ENCODE measurements around the gene MCHR2.

DNA sequence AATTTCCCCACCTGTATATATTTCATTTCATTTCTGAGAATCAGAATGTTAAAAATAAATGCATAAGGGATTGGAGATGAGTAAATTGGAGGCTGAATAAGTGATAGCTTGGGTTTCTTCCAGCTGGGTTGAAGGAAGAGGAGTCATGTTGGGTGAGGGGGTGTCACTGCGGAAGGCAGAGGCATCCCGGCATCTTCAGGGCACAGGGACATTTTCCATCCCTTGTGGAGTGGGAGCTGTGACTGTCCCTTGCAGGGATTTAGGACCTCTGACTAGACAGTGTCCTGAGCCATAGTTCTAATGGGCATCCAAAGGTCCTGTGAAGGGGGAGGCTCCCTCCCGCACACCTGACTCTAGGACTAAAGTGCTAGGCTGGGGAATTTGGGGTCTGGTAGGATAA lies 2.1 kb downstream of the MCHR2 start:
- no peak for TF ChIP-seq POLR2A (IDR thresholded peaks at IDR 0.05)
- TF ChIP-seq, protein P1, sequence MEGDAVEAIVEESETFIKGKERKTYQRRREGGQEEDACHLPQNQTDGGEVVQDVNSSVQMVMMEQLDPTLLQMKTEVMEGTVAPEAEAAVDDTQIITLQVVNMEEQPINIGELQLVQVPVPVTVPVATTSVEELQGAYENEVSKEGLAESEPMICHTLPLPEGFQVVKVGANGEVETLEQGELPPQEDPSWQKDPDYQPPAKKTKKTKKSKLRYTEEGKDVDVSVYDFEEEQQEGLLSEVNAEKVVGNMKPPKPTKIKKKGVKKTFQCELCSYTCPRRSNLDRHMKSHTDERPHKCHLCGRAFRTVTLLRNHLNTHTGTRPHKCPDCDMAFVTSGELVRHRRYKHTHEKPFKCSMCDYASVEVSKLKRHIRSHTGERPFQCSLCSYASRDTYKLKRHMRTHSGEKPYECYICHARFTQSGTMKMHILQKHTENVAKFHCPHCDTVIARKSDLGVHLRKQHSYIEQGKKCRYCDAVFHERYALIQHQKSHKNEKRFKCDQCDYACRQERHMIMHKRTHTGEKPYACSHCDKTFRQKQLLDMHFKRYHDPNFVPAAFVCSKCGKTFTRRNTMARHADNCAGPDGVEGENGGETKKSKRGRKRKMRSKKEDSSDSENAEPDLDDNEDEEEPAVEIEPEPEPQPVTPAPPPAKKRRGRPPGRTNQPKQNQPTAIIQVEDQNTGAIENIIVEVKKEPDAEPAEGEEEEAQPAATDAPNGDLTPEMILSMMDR (IDR thresholded peaks at IDR 0.05) = no peak

Measured in lower leg skin (tissue), 3 donors.